HuH-7.5 (cell line): ENCODE results near the gene TRABD2B.

ENCODE experiments used
- DNase-seq: peaks from one replicate; pipeline ENCODE4 v3.0.0; 2011; ENCODE audit warnings: low spot score

Gene TRABD2B

GRCh38 chr1:47935856-47936255 lies 61.3 kb downstream of the TRABD2B start:
- DNase-seq = no peak

- DNase-seq = no peak
Observed at GRCh38 chr1:47935163-47935562, 62.0 kb downstream of the TRABD2B start.

DNA sequence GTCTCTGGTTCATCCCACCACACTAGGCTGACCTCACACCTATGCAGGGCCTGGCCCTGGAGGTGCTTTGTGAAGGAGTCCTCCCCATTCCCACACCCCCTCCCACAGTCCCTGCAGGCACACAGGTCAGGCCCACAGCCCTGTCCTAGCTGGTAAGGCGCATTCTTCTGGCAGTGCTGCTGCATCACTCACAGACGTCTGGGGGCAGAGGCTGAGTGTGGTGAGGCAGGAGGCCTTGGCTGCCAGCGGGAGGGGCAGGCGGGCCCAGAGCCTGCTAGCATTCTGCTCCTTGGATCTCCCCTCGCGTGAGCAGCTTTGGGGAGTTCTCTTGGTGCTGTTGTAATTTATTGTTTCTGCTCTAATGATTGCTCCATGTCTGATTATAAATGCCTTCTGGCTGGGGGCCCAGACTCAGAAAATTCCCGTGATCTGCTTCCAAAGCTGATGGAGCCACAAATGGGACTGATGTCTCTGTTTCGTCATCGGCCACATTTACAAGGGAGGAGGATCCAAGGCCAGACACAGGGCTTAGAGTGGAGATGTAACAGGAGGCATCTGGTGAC lies 62.9 kb downstream of the TRABD2B start:
- no peak for DNase-seq

DNA sequence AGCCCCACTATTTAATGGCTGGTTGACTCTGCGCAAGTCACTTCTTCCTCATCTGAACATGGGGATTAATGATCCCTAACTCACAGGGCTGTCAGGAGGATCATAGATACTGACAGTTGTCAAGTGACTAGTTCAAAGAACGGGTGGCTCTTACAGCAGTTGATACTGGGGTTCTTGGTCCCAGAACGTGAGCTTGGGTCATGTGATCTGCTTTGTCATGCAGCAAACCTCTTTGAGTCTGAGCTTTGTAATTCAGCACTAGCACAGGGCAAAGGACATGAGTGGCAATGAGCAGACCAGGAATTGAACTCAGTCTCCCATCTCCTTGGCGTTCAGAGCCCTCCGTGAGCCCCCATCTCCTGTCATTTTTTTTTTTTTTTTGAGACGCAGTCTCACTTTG lies 64.4 kb downstream of the TRABD2B start:
- no peak for DNase-seq

DNA sequence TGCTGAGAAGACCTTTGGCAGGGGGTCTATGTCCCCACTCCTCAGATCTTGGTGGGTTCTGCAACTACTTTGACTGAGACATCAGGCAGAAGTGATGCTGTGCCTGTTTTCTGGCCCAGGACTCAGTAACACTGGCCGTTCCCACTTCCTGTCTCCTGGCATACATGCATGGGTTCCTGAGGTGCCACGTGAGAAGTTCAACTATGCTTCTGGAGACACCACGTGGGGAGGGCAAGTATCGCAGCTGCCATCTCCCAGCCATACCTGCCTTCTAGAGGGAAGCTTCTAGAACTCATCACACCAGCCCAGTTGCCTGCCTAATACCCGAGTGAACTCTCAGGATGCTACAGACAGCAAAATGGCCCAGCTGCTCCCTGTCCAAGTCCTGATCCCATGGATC lies 65.8 kb downstream of the TRABD2B start:
- DNase-seq = no peak

- DNase-seq = no peak
Observed at GRCh38 chr1:47930210-47930840, 66.9 kb downstream of the TRABD2B start.

GRCh38 chr1:47927165-47927564 lies 70.0 kb downstream of the TRABD2B start:
- no peak for DNase-seq

DNA sequence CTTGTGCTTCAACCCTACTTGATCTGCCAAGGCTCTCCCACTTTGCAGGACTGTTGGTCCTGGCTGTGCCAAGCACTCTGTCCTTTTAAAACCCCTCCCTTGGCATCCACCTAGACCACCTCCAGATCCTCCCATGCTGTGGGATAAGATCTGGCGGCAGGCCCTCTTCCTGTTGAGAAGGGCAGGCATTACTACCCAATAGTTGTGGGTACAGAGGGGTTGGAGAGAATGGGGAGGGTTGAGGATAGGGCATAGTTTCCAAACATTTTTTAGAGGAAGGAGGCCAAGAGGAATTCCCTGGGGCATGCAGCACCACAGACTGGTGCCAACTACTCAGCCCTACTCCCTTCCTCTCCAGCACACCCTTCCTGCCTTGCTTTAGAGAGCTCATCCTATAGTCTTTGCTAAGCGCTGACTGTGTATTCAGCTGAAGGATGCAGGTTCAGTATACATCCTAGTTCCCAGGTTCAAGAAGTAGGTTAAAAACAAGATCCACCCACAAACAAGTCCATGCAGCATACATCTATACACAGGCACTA lies 70.7 kb downstream of the TRABD2B start:
- no peak for DNase-seq

- no peak for DNase-seq
Observed at GRCh38 chr1:47924270-47925048, 72.7 kb downstream of the TRABD2B start.

DNA sequence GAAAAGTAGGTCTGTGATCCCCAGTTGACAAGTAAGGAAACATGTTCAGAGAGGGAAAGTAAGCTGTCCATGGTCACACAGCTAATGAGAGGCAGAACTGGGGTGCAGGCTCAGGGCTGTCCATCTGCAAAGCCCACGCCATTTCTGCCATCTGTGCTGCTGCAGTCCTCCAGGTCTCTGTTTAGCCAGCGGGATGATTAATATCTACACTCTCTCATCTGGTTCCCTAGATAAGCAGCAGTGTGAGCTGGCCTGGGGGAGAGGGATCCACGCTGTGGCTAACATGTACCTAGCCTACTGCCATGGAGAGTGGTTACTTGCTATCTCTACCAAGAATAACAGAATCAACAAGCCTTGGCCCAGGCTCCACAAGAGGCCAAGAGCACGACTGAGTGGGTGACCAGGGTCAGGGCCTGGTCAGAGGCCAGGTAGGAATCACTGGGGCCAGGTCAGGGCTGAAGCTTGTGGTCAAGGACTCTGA lies 75.2 kb downstream of the TRABD2B start:
- DNase-seq = no peak

DNA sequence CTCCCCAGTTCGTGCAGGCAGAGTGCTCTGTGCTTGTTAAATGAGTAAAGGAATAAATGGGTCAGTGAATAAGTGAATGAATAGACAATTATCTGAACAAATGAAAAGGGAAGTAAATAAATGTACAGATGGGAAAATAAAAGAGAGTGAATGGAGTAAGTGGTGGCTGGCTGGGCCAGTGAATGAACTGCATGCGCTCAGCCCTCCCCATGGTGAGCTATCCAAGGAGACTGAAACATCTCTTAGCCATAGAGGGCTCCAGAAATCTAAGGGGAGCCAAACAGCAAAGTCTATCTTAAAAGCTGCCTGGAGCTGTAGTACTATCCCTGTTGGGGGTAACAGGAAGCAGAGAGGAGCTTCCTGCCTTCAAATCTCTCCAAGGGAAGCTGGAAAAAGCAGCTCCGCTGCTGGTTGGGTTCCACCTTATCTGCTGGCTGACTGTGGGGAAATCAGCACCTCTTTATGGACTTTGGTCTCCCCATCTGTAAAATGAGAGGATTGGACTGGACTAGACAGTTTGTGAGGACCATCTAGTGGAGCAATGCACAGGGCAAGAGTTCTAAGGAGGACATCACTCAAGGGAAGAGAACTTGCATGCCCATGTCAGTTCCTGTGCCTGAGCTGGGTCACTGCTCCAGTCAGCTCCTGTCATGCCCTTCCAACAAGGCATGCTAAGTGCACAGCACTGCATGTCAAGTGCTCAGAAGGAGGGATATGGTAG lies 77.9 kb downstream of the TRABD2B start:
- peak; percentile 44 for DNase-seq

DNA sequence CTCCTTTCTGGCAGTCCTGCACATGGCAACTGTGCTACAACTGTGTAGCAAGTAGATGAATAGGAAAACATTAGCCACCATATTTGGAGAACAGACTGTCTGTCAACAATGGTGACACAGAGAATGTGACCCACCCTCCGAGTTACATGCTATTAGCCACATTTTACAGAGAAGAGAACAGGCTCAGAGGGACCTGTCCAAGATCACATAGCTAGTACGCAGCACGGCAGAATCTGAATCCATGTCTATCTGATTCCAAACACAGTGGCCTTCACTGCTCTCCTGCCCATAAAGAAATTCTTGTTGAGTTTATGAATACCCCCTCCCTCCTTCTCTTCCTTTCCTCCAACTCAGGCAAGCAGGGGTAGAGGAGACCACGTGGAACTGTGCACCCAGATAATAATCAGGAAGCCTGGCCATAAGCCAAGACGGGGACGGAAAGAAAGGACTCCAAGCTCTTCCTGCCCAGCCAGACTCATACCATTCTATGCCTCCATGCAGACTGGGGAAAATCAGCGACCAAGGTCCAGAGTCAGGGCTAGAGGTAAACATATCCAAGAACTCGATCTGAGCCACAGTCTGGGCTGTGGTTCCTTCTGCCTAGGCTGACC lies 78.8 kb downstream of the TRABD2B start:
- peak; percentile 40 for DNase-seq

- no peak for DNase-seq
Observed at GRCh38 chr1:47917687-47918086, 79.5 kb downstream of the TRABD2B start.

- no peak for DNase-seq
Observed at GRCh38 chr1:47915677-47916353, 81.4 kb downstream of the TRABD2B start.

GRCh38 chr1:47914952-47915676 lies 82.1 kb downstream of the TRABD2B start:
- no peak for DNase-seq

DNA sequence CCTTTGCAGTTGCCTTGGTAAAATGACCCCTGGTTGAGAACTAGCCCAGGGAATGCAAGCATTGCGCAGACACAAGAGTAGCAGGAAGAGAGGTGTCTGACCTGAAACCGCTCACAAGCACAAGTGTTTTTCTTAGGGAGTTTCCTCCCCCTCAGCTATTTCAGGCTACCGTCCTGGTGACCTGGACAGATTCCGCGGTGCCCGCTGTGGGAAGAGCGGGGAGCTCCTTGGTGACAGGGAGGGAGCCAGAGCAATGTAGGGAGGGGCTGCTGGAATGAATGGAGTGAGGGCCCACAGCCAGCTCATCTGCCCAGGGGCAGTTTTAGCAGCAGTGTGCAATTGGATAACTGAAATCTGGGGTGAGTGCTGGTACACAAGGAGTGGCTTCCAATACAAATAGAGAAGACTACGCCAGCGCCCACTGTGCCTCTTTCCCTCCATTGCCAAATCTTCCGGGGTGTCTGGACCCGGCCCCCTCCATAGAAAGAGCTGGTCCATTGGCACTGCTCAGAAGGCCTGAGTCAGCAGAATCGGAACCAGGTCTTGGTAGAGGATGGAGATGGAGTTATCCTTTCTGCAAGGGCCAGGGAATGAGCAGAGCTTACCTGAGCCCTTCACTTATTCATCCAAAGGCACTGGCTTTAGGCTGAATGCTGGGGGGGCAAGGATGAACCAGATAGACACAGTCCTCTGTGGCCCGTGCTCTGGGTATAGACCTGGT lies 82.8 kb downstream of the TRABD2B start:
- no peak for DNase-seq

- peak; percentile 52 for DNase-seq
Observed at GRCh38 chr1:47913225-47913823, 83.9 kb downstream of the TRABD2B start.

- no peak for DNase-seq
Observed at GRCh38 chr1:47912756-47913155, 84.4 kb downstream of the TRABD2B start.

DNA sequence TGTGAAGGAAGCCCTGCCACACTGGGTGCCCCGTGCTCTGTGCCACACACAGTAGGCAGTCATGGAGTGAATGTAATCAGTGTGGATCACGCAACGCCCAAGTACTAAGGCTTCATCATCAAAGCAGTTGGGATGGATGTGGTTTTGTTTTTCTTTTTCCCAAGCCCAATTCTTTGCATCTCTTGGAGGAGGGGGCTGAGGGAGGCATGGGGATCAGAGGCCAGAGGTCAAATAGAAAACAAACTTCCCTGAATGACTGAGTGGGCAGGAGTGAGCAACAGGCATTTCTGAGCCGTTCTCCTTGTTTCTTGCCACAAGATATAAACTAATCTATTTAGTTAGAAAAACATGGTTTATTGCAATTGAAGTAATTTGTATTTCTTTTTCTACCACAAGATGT lies 85.3 kb downstream of the TRABD2B start:
- no peak for DNase-seq

GRCh38 chr1:47911424-47911823 lies 85.8 kb downstream of the TRABD2B start:
- DNase-seq = no peak
